ENCODE measurements around the gene CABCOCO1. TPM values are rescaled to one million over a fixed set of nuclear protein-coding genes. Genes with fewer than 3 reads are reported as not detected.

CABCOCO1 gene
- total RNA-seq, 1 donor from 2014 or later = 0.47 TPM

DNA sequence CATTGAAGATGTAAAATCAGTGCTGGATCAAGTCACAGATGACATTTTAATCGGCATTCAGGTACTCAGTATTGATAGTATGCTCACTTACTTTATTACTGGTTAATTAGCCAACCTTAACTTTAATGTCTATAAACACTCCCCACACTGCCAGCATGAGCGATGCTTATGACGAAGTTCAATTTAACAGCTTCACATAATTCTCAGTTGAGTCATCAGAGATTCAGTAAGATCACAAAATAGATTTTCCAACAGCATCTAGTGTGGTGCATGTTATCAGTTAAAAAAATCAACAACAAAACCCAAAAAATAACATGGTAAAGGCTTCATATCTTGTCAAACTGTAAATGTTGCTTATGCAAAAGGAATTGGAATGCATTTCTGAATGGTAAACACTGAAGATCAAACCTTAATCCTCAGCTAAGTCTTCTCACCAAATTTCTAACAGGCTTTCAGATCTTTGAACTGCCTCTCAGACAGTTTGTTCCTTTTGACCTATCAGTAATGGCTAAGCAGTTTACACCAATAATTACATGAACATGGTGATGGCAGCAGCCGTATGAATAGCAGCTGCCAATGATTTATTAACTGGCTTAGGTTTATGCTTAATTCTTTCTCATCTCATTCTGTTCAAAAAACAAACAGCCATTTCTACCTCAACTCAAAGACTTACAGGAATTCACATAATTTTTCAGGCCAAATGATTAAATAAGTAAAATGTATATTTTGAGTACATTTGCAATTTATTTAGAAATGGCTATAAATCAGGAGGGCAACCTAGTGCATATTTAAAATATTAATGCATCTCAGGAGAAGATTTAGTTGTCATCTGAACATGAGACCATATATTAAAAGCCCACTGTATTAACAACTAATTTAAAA, 98.5 kb downstream of the CABCOCO1 start:
- no peaks in the 10 kb centered on the region for H3K36me3 Mint-ChIP-seq (ENCODE audit: low read depth)
- no peak for DNase-seq (ENCODE audit: low spot score)
- H3K4me3 Mint-ChIP-seq (ENCODE audit: unreplicated experiment) = no peak overlapping the region
- peaks cover 39% of the 10 kb centered on the region for H3K4me1 Mint-ChIP-seq (ENCODE audit: low read depth)
- H3K27ac Mint-ChIP-seq (ENCODE audit: unreplicated experiment) = no peak overlapping the region
- H3K27me3 Mint-ChIP-seq (ENCODE audit: low read depth) = no peaks in the 10 kb centered on the region
- no peak for TF ChIP-seq CTCF (IDR thresholded peaks at IDR 0.05)
- peaks cover 7% of the 10 kb centered on the region for H3K9me3 Mint-ChIP-seq (ENCODE audit: low read depth)

DNA sequence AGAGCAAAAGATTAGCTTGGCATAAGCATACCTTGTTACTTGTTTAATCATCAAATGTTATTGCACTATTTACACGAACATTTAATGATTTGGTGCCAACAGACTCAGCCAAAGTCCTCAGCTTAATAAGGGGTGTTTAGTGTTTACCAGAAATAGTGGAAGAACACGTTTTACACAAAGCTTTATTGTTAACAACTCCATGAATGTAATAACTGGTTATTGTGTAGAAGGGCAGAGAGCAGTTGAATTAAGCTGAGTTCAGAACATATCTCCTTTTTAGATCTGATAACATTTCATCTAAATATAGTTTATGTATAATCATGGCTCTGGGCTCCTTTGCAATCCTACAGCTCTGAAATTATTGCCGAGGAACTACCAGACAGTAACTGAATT, 99.1 kb downstream of the CABCOCO1 start:
- H3K9me3 Mint-ChIP-seq (ENCODE audit: low read depth) = peaks cover 7% of the 10 kb centered on the region
- H3K36me3 Mint-ChIP-seq (ENCODE audit: low read depth) = no peaks in the 10 kb centered on the region
- H3K4me3 Mint-ChIP-seq (ENCODE audit: unreplicated experiment) = no peak overlapping the region
- TF ChIP-seq CTCF (IDR thresholded peaks at IDR 0.05) = no peak
- H3K27ac Mint-ChIP-seq (ENCODE audit: unreplicated experiment) = no peak overlapping the region
- H3K27me3 Mint-ChIP-seq (ENCODE audit: low read depth) = no peaks in the 10 kb centered on the region
- no peak for DNase-seq (ENCODE audit: low spot score)
- H3K4me1 Mint-ChIP-seq (ENCODE audit: low read depth) = peaks cover 39% of the 10 kb centered on the region

DNA sequence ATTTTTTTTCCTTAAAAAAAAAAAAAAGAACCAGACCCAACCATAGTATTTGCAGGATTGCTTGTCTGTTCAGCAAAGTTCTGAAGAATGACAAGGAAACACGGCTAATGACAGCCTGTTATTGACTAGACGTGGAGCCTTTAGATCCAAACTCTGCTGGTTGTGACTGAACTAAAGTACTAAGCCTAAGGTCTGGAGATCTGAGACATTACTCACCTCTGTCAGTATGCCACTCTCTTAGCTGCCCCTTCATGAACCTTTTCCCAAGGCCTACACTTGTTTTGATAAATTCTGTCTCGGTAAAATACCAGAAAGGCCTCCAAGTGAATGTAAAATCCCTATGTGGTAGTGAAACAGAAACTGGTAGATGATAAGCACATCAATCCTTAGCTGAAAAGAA, 101.0 kb downstream of the CABCOCO1 start:
- peak overlapping the region; percentile 68 for H3K27ac Mint-ChIP-seq (ENCODE audit: unreplicated experiment)
- H3K9me3 Mint-ChIP-seq (ENCODE audit: low read depth) = peaks cover 7% of the 10 kb centered on the region
- no peak for DNase-seq (ENCODE audit: low spot score)
- no peaks in the 10 kb centered on the region for H3K36me3 Mint-ChIP-seq (ENCODE audit: low read depth)
- no peak for TF ChIP-seq CTCF (IDR thresholded peaks at IDR 0.05)
- peaks cover 27% of the 10 kb centered on the region for H3K4me1 Mint-ChIP-seq (ENCODE audit: low read depth)
- no peaks in the 10 kb centered on the region for H3K27me3 Mint-ChIP-seq (ENCODE audit: low read depth)
- no peak overlapping the region for H3K4me3 Mint-ChIP-seq (ENCODE audit: unreplicated experiment)

GRCh38 chr10:61764486-61764885, 101.8 kb downstream of the CABCOCO1 start:
- no peak for DNase-seq (ENCODE audit: low spot score)
- H3K27ac Mint-ChIP-seq (ENCODE audit: unreplicated experiment) = no peak overlapping the region
- no peaks in the 10 kb centered on the region for H3K27me3 Mint-ChIP-seq (ENCODE audit: low read depth)
- peaks cover 27% of the 10 kb centered on the region for H3K4me1 Mint-ChIP-seq (ENCODE audit: low read depth)
- H3K9me3 Mint-ChIP-seq (ENCODE audit: low read depth) = peaks cover 6% of the 10 kb centered on the region
- no peak overlapping the region for H3K4me3 Mint-ChIP-seq (ENCODE audit: unreplicated experiment)
- H3K36me3 Mint-ChIP-seq (ENCODE audit: low read depth) = no peaks in the 10 kb centered on the region
- TF ChIP-seq CTCF (IDR thresholded peaks at IDR 0.05) = no peak

DNA sequence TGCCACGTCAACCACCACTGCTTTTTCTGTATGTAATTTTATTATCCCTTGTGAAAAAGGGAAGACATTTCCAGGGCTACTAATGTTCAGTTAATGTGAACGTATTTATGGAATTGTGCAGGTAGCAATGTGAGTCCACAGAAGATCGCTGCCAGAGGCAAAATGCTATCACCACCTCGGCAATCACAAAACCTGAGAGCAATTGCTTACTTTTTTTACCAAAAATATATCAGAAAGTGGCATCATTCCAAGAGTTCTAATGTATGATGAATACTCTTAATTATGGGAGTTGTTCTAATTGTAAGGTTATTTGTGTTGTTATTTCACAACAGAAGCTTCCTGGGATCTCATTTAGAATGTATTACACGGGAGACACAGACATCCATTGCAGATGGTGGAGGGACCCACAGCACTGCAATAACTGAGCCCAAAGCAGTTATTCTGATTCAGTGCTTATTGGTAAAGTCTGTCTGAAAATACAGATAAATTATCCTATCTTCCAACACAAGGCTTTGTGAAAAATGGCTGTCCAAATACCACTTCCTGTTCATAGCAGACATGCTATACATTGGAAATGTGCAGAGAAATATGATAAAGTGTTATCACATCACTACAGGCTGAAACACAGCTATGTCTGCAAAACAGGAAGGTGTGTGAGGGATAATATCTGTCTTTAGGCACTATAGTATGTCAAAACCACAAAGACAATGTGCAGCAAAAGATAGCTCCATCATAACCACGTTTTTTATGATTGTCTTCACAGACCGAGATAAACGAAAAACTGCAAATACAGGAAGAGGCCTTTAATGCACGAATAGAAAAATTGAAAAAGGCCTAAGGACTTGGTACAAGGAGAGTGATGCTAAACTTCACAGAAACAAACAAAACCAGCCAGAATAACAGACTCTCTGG, 102.7 kb downstream of the CABCOCO1 start:
- Mint-ChIP-seq H3K4me3 (ENCODE audit: unreplicated experiment) (no peak overlapping the region), H3K27ac (ENCODE audit: unreplicated experiment) (no peak overlapping the region), H3K4me1 (ENCODE audit: low read depth) (peaks cover 27% of the 10 kb centered on the region), H3K9me3 (ENCODE audit: low read depth) (no peaks in the 10 kb centered on the region), H3K36me3 (ENCODE audit: low read depth) (no peaks in the 10 kb centered on the region), H3K27me3 (ENCODE audit: low read depth) (no peaks in the 10 kb centered on the region)
- DNase-seq (ENCODE audit: low spot score) = no peak
- TF ChIP-seq CTCF (IDR thresholded peaks at IDR 0.05) = no peak

Data from chondrocyte (in vitro differentiated cells).